ENCODE data around the gene ALPL.

GRCh38 chr1:21564521-21565095, 55.4 kb downstream of the ALPL start:
- TF ChIP-seq CTCF (conservative IDR thresholded peaks at IDR 0.05; ENCODE audit: low read depth, low read length), result no peak
- no peak for TF ChIP-seq EZH2phosphoT487 (IDR thresholded peaks at IDR 0.05; ENCODE audit: borderline replicate concordance, low read length)
- no peak for TF ChIP-seq EZH2 (IDR thresholded peaks at IDR 0.05; ENCODE audit: low read length, unreplicated experiment)

Measured in PC-3 (cell line).